SU-DHL-6 (cell line): ENCODE measurements around the gene WDR75.
A peak's percentile ranks its signal among the peaks of the same experiment; 100 is the strongest.

Source experiments
- H2AFZ ChIP-seq: fragments of 200-600 bp; sonication (generic); 2 replicates; pipeline ENCODE4 v1.6.1; 2014; ENCODE audit warnings: low read depth, mild to moderate bottlenecking, moderate library complexity, mixed read lengths, antibody characterized with exemption, low read length; ENCODE audit not compliant: severe bottlenecking
- H3F3A ChIP-seq: fragments of 200-600 bp; shearing (Covaris generic); 2 replicates; pipeline ENCODE4 v1.6.0; 2016; ENCODE audit warnings: antibody characterized with exemption, mild to moderate bottlenecking; ENCODE audit not compliant: insufficient read depth
- H3K27ac ChIP-seq: fragments of 200-600 bp; sonication (generic); 2 replicates; pipeline ENCODE4 v1.5.1; 2016; ENCODE audit warnings: low read depth, mild to moderate bottlenecking, low read length, moderate library complexity, mixed read lengths
- H3K27me3 ChIP-seq: fragments of 200-600 bp; sonication (generic), shearing (Covaris generic); 2 replicates; pipeline ENCODE4 v1.6.0; 2014; ENCODE audit warnings: mild to moderate bottlenecking, low read length
- H3K36me3 ChIP-seq: fragments of 200-600 bp; sonication (generic); 2 replicates; pipeline ENCODE4 v1.6.1; 2014; ENCODE audit warnings: mild to moderate bottlenecking, low read length, mixed read lengths
- H3K4me2 ChIP-seq: fragments of 300-600, 200-600 bp; shearing (Covaris generic), sonication (generic); 2 replicates; pipeline ENCODE4 v1.6.0; 2014; ENCODE audit warnings: low read length, low read depth, mild to moderate bottlenecking; ENCODE audit not compliant: poor library complexity, severe bottlenecking
- H3K4me3 ChIP-seq: fragments of 200-600 bp; sonication (generic); 2 replicates; pipeline ENCODE4 v1.5.1; 2014; ENCODE audit warnings: antibody characterized with exemption, low read length, mild to moderate bottlenecking, mixed read lengths; ENCODE audit not compliant: insufficient read depth, poor library complexity, severe bottlenecking
- H3K79me2 ChIP-seq: fragments of 200-600 bp; sonication (generic); 2 replicates; pipeline ENCODE4 v1.6.1; 2014; ENCODE audit warnings: mild to moderate bottlenecking, low read length, moderate library complexity; ENCODE audit not compliant: insufficient read depth
- H3K9ac ChIP-seq: fragments of 200-600 bp; sonication (generic); 2 replicates; pipeline ENCODE4 v1.7.0; 2014; ENCODE audit warnings: mild to moderate bottlenecking, low read length
- H3K9me2 ChIP-seq: fragments of 200-600 bp; sonication (generic); replicated peaks from 2 replicates; pipeline ENCODE4 v1.6.1; 2014; ENCODE audit warnings: low read length; ENCODE audit not compliant: insufficient read depth
- H3K9me3 ChIP-seq: fragments of 200-600 bp; sonication (generic); 2 replicates; pipeline ENCODE4 v1.6.1; 2014; ENCODE audit warnings: low read length, mixed read lengths; ENCODE audit not compliant: insufficient read depth
- H4K20me1 ChIP-seq: fragments of 200-600 bp; sonication (generic); 2 replicates; pipeline ENCODE4 v1.6.1; 2014; ENCODE audit warnings: low read depth, mild to moderate bottlenecking, antibody characterized with exemption, low read length, moderate library complexity, mixed read lengths
- EZH2phosphoT487 ChIP-seq: fragments of 200-600 bp; sonication (generic), shearing (Covaris generic); conservative IDR thresholded peaks from 2 replicates; pipeline ENCODE4 v1.6.1; 2018; ENCODE audit warnings: mild to moderate bottlenecking, antibody characterized with exemption, low read length, moderate library complexity, mixed read lengths
- TF ChIP-seq, protein P1 (sequence below): fragments of 200-600 bp; sonication (generic); IDR thresholded peaks from one replicate; pipeline ENCODE4 v1.5.1; 2017; ENCODE audit warnings: antibody characterized with exemption, mild to moderate bottlenecking, low read length, moderate library complexity; ENCODE audit not compliant: insufficient read depth, poor library complexity, severe bottlenecking

WDR75 gene

DNA sequence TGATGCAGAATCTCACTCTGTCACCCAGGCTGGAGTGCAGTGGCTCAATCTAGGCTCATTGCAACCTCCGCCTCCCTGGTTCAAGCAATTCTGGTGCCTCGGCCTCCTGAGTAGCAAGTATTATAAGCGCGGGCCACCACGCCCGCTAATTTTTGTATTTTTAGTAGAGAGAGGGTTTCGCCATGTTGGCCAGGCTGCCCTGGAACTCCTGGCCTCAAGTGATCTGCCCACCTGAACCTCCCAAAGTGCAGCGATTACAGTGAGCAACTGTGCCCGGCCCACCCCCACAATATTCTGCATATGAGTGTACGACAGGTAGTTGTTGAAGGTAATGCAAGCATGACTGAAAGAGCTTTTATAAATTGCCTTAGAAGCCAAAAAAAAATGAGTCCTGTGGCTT lies 1.2 kb downstream of the WDR75 start:
- H2AFZ ChIP-seq, result no peak overlapping the region
- no peaks in the 10 kb centered on the region for H3K27me3 ChIP-seq
- H3K9me3 ChIP-seq, result no peaks in the 10 kb centered on the region
- H3K9me2 ChIP-seq, result no peaks in the 10 kb centered on the region
- H3F3A ChIP-seq, result 0 out of 2 replicates have a peak, but pooled peaks cover 6% of the 10 kb centered on the region
- H3K4me3 ChIP-seq, result peak overlapping the region; percentile 100
- H4K20me1 ChIP-seq, result 0 out of 2 replicates have a peak, but pooled peaks cover 5% of the 10 kb centered on the region
- TF ChIP-seq, protein P1, sequence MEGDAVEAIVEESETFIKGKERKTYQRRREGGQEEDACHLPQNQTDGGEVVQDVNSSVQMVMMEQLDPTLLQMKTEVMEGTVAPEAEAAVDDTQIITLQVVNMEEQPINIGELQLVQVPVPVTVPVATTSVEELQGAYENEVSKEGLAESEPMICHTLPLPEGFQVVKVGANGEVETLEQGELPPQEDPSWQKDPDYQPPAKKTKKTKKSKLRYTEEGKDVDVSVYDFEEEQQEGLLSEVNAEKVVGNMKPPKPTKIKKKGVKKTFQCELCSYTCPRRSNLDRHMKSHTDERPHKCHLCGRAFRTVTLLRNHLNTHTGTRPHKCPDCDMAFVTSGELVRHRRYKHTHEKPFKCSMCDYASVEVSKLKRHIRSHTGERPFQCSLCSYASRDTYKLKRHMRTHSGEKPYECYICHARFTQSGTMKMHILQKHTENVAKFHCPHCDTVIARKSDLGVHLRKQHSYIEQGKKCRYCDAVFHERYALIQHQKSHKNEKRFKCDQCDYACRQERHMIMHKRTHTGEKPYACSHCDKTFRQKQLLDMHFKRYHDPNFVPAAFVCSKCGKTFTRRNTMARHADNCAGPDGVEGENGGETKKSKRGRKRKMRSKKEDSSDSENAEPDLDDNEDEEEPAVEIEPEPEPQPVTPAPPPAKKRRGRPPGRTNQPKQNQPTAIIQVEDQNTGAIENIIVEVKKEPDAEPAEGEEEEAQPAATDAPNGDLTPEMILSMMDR, result no peak
- TF ChIP-seq EZH2phosphoT487, result no peak
- peak overlapping the region; percentile 83 for H3K4me2 ChIP-seq
- H3K27ac ChIP-seq, result no peak overlapping the region
- H3K9ac ChIP-seq, result peak overlapping the region; percentile 91
- peaks cover 62% of the 10 kb centered on the region for H3K79me2 ChIP-seq
- H3K36me3 ChIP-seq, result peaks cover 18% of the 10 kb centered on the region

DNA sequence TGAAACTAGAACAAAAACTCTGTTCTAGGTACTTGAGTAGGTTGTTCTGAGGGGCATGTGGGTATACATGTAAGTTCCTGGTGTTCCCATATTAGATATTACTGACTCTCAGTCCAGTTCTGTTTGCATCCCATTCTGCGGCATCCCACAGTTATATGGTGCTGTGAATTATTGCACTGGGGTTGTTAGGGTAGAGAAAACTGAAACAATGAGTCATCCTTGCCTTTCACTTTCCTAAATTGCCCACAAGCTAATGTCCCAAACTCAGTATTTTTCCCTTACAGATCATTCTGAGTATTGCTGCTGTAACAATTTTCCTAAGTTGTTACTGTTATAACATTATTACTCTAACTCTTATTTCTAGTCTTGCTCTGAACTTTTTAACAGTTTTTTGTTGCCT lies 3.0 kb downstream of the WDR75 start:
- Histone ChIP-seq H3K79me2 (peaks cover 76% of the 10 kb centered on the region), H4K20me1 (0 out of 2 replicates have a peak, but pooled peaks cover 5% of the 10 kb centered on the region), H3K36me3 (peaks cover 29% of the 10 kb centered on the region)

DNA sequence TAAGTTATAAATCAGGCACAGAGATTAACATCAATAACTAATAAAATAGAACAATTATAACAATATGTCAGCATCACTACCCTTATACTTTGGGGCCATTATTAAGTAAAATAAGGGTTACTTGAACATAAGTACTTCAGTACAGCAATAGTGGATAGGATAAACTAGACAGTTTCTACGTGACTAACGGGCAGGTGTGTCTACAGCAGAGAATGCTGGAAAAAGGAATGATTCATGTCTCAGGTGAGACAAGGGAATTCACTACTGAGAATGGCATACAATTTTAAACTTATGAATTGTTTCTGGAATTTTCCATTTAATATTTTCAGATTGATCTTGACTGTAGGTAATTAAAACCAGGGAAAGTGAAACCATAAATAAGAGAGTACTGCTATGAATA lies 5.5 kb downstream of the WDR75 start:
- Histone ChIP-seq H3K36me3 (peaks cover 50% of the 10 kb centered on the region), H3K27ac (no peak overlapping the region), H3K79me2 (peaks cover 76% of the 10 kb centered on the region), H2AFZ (no peak overlapping the region), H3K4me2 (no peak overlapping the region), H3K9me2 (no peaks in the 10 kb centered on the region), H3K27me3 (no peaks in the 10 kb centered on the region), H3F3A (no peaks in the 10 kb centered on the region; the same call in 1 of the 2 replicates), H3K4me3 (no peak overlapping the region), H3K9ac (no peak overlapping the region), H3K9me3 (no peaks in the 10 kb centered on the region), H4K20me1 (0 out of 2 replicates have a peak, but pooled peaks cover 5% of the 10 kb centered on the region)
- TF ChIP-seq, protein P1, result no peak
- TF ChIP-seq EZH2phosphoT487, result no peak

More for the DNA sequence above, 3.0 kb downstream of the WDR75 start:
- Histone ChIP-seq H3K4me3 (no peak overlapping the region), H3K27me3 (no peaks in the 10 kb centered on the region), H3K9me3 (no peaks in the 10 kb centered on the region), H2AFZ (no peak overlapping the region), H3K9me2 (no peaks in the 10 kb centered on the region), H3K27ac (no peak overlapping the region), H3K9ac (no peak overlapping the region), H3F3A (0 out of 2 replicates have a peak, but pooled peaks cover 6% of the 10 kb centered on the region), H3K4me2 (peak overlapping the region; percentile 83)
- TF ChIP-seq EZH2phosphoT487, result no peak
- TF ChIP-seq, protein P1, result no peak
